Parietal lobe (tissue), 1 donor: Measurements from ENCODE around the gene ADAMTS10. TPM values are rescaled to one million over a fixed set of nuclear protein-coding genes. Genes with fewer than 3 reads are reported as not detected.

Experiments
- total RNA-seq: library from RNA; depleted of rRNA; stranded (reverse); fragments of >200 nt; gene quantifications from one replicate; pipeline ENCODE4 v1.2.3, GENCODE V29; 2014

The ADAMTS10 gene
- 145 TPM for total RNA-seq

DNA sequence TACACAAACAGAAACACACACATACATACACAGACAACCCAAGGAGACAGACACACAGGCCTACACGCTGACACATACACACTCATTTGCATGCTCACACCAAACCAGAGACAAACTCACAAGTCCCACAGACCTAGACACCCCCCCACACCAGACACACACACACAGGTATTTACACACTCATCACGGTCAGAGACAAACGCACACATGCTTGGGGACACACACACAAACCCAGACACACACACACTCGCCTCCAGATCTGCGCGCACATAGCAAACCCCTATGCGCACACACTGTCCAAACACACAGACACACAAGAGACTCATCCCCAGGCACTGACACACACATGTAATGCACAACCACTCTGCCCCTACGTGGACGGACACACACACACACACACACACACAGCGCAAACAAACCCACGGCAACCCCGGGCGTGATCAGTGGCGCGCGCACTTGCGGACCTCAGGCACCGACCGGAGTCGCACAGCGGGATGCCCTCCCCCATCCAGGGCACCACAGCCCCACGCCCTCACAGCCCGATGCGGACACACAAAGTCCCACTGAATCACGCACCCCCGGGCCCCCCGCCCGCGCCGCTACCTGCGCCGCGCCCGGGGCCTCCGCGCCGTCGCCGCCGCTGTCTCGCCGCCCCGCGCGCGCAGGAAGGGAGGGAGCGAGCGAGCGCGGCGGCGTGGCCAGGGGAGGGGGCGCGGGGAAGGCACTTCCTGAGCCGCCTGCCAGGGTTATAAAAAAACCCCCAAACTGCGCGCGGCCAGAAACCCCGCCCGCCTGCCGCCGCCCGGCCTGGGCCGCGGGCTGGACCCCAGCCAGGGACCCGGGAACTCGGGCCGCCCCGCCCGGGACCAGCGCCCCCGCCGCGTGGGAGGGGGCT lies at the start of gene ADAMTS10:
ADAMTS10 (minus strand) TSS at position 675 of the 895 bp plus-strand sequence. CDS start 5,005 bp downstream, outside the sequence.

DNA sequence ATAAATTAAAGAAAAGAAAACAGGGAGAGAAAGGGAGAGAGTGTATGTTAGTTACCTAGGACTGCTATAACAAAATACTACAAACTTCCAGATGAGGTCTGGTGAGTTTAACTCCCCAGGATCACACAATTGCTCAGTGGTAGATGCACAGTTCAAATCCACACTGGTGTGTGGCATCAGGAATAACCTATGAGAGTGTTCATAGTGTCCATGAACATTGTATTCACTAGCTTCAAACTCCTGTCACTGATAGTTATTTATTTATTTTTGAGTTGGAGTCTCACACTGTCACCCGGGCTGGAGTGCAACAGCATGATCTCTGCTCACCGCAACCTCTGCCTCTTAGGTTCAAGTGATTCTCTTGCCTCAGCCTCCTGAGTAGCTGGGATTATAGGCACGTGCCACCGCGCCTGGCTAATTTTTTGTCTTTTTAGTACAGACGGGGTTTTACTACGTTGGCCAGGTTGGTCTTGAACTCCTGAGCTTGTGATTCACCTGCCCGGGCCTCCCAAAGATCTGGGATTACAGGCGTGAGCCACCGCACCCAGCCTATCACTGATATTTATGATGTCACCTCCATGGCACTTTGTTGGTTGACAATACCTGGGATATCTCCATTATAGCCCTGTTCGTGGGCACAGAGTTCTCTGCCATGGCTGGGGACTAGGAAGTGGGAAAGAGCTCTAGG lies 19.6 kb upstream of the ADAMTS10 start, which contains the start of gene NFILZ:
NFILZ (plus strand) TSS at position 638 of the 688 bp plus-strand sequence. CDS start 46,133 bp downstream, outside the sequence.

DNA sequence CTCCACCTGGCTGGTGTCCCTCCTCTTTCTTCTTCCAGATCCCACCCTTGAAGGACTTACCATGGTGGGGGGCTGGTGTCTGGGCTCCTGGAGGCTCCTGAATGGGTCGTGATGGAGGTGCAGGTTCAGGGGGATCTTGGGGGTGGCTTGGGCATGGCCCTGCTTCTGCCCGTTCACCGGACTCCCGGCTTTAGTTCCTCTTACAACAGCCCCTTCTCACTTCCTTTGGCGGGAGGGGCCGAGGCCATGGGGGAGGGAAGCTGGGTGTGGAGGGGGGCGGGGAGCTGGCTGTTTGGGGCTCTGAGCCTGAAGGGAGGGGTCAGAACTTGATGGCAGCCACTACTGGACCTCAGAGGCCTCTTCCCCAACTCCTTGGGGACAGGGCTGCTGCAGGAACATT lies 33.3 kb downstream of the ADAMTS10 start, which contains the start of gene MYO1F:
MYO1F (minus strand) TSS at position 196 of the 400 bp plus-strand sequence; CDS start at position 63, 133 bp downstream.

Other genes with a start within 250 kb of the ADAMTS10 start
- 0.63 TPM for gene ANGPTL4, start 246.6 kb downstream of the ADAMTS10 start, total RNA-seq
- 170 TPM for gene RAB11B, start 220.4 kb downstream of the ADAMTS10 start, total RNA-seq
- 37.9 TPM for gene MARCHF2, start 197.4 kb downstream of the ADAMTS10 start, total RNA-seq
- gene HNRNPM, start 165.7 kb downstream of the ADAMTS10 start, total RNA-seq: 121 TPM
- not detected for gene PRAM1, start 108.1 kb downstream of the ADAMTS10 start, total RNA-seq
- gene ZNF414, start 96.5 kb downstream of the ADAMTS10 start, total RNA-seq: 6.6 TPM
- gene MYO1F, start 33.3 kb downstream of the ADAMTS10 start, total RNA-seq: 1.6 TPM
- gene NFILZ, start 19.9 kb upstream of the ADAMTS10 start, total RNA-seq: not detected
- gene ACTL9, start 88.1 kb upstream of the ADAMTS10 start, total RNA-seq: not detected
- gene OR2Z1, start 110.9 kb upstream of the ADAMTS10 start, total RNA-seq: not detected
- gene ZNF558, start 221.6 kb upstream of the ADAMTS10 start, total RNA-seq: 64.8 TPM
- not detected for gene MBD3L1, start 221.7 kb upstream of the ADAMTS10 start, total RNA-seq